K562 (cell line): ENCODE measurements around the gene MT1A. TPM values are rescaled to one million over a fixed set of nuclear protein-coding genes. Genes with fewer than 3 reads are reported as not detected.

ENCODE experiments used
- ATF7 ChIP-seq: fragments of 450-650 bp; IDR thresholded peaks from 2 replicates; pipeline ENCODE4 v1.7.1; 2014; ENCODE audit warnings: mild to moderate bottlenecking, moderate library complexity
- BDP1 ChIP-seq: IDR thresholded peaks from 3 replicates; pipeline ENCODE4 v1.6.1; 2011; ENCODE audit not compliant: insufficient read length, insufficient read depth
- CREB1 ChIP-seq, 2 experiments: sonication (generic) in 1 of 2; formaldehyde crosslinking in 1 of 2; IDR thresholded peaks; 2 replicates each; pipeline versions ENCODE4 v1.6.1 to v1.8.0; 2012 to 2022; ENCODE audit warnings: inconsistent platforms in 1 of 2, mild to moderate bottlenecking in 1 of 2, missing genetic modification reagents in 1 of 2, moderate library complexity in 1 of 2
- E4F1 ChIP-seq: fragments of 250-450 bp; sonication (Bioruptor Pico); IDR thresholded peaks from 2 replicates; pipeline ENCODE4 v1.5.0; 2021; ENCODE audit warnings: mild to moderate bottlenecking, borderline replicate concordance
- EP300 ChIP-seq: IDR thresholded peaks from 2 replicates; pipeline ENCODE4 v1.6.1; 2012; ENCODE audit warnings: low read length, improper control_type of control experiment
- FIP1L1 ChIP-seq: fragments of 200-400 bp; formaldehyde crosslinking; IDR thresholded peaks from 2 replicates; pipeline ENCODE4 v1.6.1; 2018; ENCODE audit warnings: mild to moderate bottlenecking, low read depth, low read length; ENCODE audit not compliant: poor library complexity, severe bottlenecking
- HMG20A ChIP-seq: fragments of 450-650 bp; formaldehyde crosslinking; conservative IDR thresholded peaks from 2 replicates; pipeline ENCODE4 v1.4.0; 2020; ENCODE audit warnings: mild to moderate bottlenecking, mixed read lengths
- MEIS2 ChIP-seq: fragments of 450-650 bp; IDR thresholded peaks from 2 replicates; pipeline ENCODE4 v1.6.1; 2014; ENCODE audit warnings: mild to moderate bottlenecking; ENCODE audit not compliant: partially characterized antibody
- NFIC ChIP-seq: fragments of 450-650 bp; IDR thresholded peaks from 2 replicates; pipeline ENCODE4 v1.6.1; 2017; ENCODE audit warnings: mild to moderate bottlenecking, inconsistent platforms
- POLR2A ChIP-seq: fragments of 450-650 bp; conservative IDR thresholded peaks from 2 replicates; pipeline ENCODE4 v1.6.1; 2016
- PRMT5 ChIP-seq: sonication (generic); formaldehyde crosslinking; IDR thresholded peaks from 2 replicates; pipeline ENCODE4 v1.5.0; 2020; ENCODE audit warnings: missing genetic modification reagents
- RBBP5 ChIP-seq: fragments of 200-600 bp; sonication (generic); IDR thresholded peaks from 2 replicates; pipeline ENCODE4 v1.6.1; 2012; ENCODE audit warnings: borderline replicate concordance, mild to moderate bottlenecking, low read length, control low read depth, inconsistent platforms; ENCODE audit not compliant: insufficient read depth, poor library complexity, severe bottlenecking
- SMAD1 ChIP-seq: fragments of 150-350 bp; IDR thresholded peaks from 2 replicates; pipeline ENCODE4 v1.6.1; 2014; ENCODE audit warnings: low read length, low read depth; ENCODE audit not compliant: partially characterized antibody
- TEAD2 ChIP-seq: fragments of 450-650 bp; IDR thresholded peaks from 2 replicates; pipeline ENCODE4 v1.6.1; 2016; ENCODE audit warnings: missing genetic modification characterization, control low read depth, missing compliant biosample characterization
- XRCC5 ChIP-seq: fragments of 200-400 bp; formaldehyde crosslinking; IDR thresholded peaks from 2 replicates; pipeline ENCODE4 v1.6.1; 2017; ENCODE audit warnings: low read depth, mild to moderate bottlenecking, low read length
- ZBTB40 ChIP-seq, 2 experiments: fragments of 450-650 bp in 1 of 2; sonication (generic) in 1 of 2; formaldehyde crosslinking in 1 of 2; IDR thresholded peaks; 2 replicates each; pipeline versions ENCODE4 v1.7.1 to v1.9.0; 2016 to 2022; ENCODE audit warnings: inconsistent platforms in 1 of 2, mild to moderate bottlenecking in 1 of 2, missing genetic modification reagents in 1 of 2
- polyA plus RNA-seq, 8 experiments: library from polyadenylated mRNA; depleted of rRNA in 4 of 8; stranded (reverse) in 5 of 8; unstranded in 3 of 8; fragments of >200 nt; fragmentation: Nextera tagmentation in 2 of 8; fragmentation: Illumina TruSeq in 1 of 8; extraction: Ambion mirVana in 2 of 8; extraction: Trizol in 1 of 8; gene quantifications; 2 replicates each; pipeline versions ENCODE4 v1.2.1 to v1.2.3, GENCODE V29; 2011 to 2014; ENCODE audit warnings: inconsistent platforms in 1 of 8, missing spikeins in 1 of 8
- total RNA-seq, 7 experiments: library from RNA; depleted of rRNA in 6 of 7; stranded (reverse); fragments of >200 nt in 6 of 7; fragmentation: Illumina TruSeq in 2 of 7; extraction: Trizol in 2 of 7; gene quantifications; 2 replicates each; pipeline versions ENCODE4 v1.2.1 to v1.2.3, GENCODE V29; 2011 to 2021; ENCODE audit warnings: low replicate concordance in 1 of 7

The MT1A gene
- total and polyA plus RNA-seq, 9 of the 15 experiments (the other 6 are each of a cell fraction or from before 2014, with no cell fraction given): 0.23 TPM; not detected in 8

- TF ChIP-seq FIP1L1 (peak; percentile 69), RBBP5 (no peak), XRCC5 (no peak), E4F1 (CRISPR knock-in tag) (no peak), BDP1 (no peak), PRMT5 (CRISPR knock-in tag) (no peak), TEAD2 (tag) (no peak), EP300 (0 out of 2 replicates have a peak, but pooled peaks have one; percentile 24), HMG20A (CRISPR knock-in tag) (no peak), CREB1 (IDR thresholded peaks at IDR 0.05) (0 out of 2 replicates have a peak, but pooled peaks have one; percentile 25), CREB1 (CRISPR knock-in tag; IDR thresholded peaks at IDR 0.05) (peak; percentile 49; the same call in 1 of the 2 replicates), POLR2A (peak; percentile 82), NFIC (0 out of 2 replicates have a peak, but pooled peaks have one; percentile 34), ZBTB40 (IDR thresholded peaks at IDR 0.05) (peak; percentile 45; the same call in 1 of the 2 replicates), ZBTB40 (CRISPR knock-in tag; IDR thresholded peaks at IDR 0.05) (no peak), ATF7 (peak; percentile 80; the same call in 1 of the 2 replicates), MEIS2 (no peak), SMAD1 (no peak)
Observed at GRCh38 chr16:56608043-56608875, 30.2 kb upstream of the MT1A start, which contains the start of gene MT2A (continued).
